MM.1S (cell line): Measurements from ENCODE around the gene OR51A4.
"Not testable (repeated sequence)": the region's sequence is repeated elsewhere in the genome, so short reads cannot be mapped to it uniquely, and the experiment has no call there.

Source experiments
- CTCF ChIP-seq: fragments of 300-600 bp; sonication (generic); IDR thresholded peaks from 2 replicates; pipeline ENCODE4 v1.5.1; 2016; ENCODE audit warnings: antibody characterized with exemption, low read length, mixed read lengths
- EZH2 ChIP-seq: fragments of 300-600 bp; sonication (generic); optimal IDR thresholded peaks from 2 replicates; pipeline ENCODE3; 2017; ENCODE audit warnings: low read depth, mild to moderate bottlenecking, antibody characterized with exemption, low read length, mixed read lengths
- EZH2phosphoT487 ChIP-seq: fragments of 300-600 bp; sonication (generic); IDR thresholded peaks from 2 replicates; pipeline ENCODE4 v1.6.1; 2018; ENCODE audit warnings: antibody characterized with exemption, low read length

GRCh38 chr11:4955613-4956012 is 8.2 kb upstream of the OR51A4 start, which contains the start of gene OR51A2:
- TF ChIP-seq CTCF, EZH2, EZH2phosphoT487: not testable (repeated sequence)
